Left hindlimb (tissue), 1 donor: ENCODE measurements around the gene EIF3M.
"Not testable (repeated sequence)": the region's sequence is repeated elsewhere in the genome, so short reads cannot be mapped to it uniquely, and the experiment has no call there.

Experiments
- DNase-seq: peaks from one replicate; pipeline ENCODE4 v3.0.0-alpha.2; 2018

Gene EIF3M

DNA sequence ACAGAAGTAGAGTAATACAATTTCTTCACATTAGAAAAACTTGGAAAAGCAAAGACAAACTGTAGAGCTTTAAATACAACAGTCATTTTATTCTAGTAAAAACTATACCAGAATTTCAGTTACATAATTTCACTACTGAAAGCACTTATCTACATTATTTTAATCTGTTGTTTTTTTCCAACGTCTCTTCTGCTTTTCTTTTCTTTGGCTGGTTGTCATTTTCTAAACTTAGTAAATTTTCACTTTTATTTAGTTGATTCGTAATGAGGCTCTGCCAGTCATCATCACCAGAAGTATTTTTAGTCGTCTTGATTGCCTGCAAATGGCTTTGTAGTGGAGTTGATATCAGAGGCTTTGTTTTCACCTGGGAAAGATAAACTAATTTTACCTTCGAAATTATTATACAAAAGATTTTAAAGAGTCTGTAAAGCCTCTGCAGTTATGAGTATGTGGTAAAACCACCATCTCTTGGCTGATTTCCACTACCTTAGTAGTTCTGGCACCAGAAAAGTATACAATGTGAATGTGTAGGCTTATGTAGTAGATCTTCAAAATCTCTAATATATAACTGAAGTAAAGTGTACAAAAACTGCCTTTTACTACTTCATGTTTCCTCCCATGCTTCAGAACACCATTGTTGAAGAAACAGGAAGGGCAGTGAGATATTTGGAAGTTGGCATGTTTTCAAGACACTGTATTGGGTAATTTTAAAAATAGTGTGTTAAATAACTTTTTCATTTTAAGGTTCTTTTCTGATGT is 19.2 kb downstream of the EIF3M start:
- no peak for DNase-seq

DNA sequence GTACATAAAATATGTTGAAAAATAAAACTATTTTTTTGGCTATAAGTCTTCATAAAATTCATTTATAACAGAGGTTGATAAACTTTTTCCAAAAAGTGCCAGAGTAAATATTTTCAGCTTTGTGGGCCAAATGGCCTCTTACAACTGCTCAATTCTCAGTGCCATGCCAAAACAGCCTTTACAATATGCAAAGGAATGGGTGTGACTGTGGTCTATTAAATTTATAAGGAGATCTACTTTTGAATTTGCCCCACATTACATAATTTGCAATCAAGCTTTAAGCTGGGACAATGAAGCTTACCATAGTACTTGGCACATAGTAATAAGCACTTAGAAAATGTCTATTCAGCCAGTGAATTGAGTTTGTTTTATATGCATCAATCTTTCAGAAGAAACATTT is 22.6 kb downstream of the EIF3M start:
- no peak for DNase-seq

DNA sequence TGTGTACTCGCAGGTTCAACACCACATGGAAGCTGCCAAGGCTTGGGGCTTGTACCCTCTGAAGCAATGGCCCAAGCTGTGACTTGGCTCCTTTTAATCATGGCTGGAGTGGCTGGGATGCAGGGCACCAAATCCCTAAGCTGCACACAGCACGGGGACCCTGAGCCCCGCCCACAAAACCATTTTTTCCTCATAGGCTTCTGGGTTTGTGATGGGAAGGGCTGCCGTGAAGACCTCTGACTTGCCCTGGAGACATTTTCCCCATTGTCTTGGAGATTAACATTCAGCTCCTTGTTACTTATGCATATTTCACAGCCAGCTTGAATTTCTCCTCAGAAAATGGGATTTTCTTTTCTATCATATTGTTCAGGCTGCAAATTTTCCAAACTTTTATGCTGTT is 25.2 kb downstream of the EIF3M start:
- not testable (repeated sequence) for DNase-seq

DNA sequence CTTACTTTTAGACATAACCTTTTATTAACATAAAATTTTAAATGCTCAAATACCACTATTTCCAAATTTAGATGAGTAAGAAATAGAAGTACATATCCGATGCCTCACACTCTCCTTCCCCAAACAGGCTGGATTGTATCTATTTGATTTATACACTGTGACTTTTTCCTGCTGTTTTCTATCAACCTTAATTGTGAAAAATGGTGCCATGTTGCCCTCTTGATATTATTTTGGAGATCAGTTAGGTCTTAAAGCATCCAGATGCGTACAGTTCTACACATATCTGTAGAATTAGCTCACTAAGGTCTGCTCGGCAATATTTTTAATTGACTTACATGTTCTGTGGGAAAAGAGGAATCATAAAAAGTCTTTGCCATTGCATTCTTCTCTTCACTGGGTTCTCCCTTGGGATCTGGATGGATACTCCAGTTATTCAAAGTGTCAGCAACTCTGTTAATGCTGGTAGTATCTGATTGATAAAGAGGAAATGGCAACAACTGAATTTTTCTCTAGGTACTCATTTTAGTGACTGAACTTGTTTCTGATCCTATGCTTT is 27.2 kb downstream of the EIF3M start:
- DNase-seq: no peak

GRCh38 chr11:32613500-32614151 is 30.0 kb downstream of the EIF3M start:
- DNase-seq: no peak

DNA sequence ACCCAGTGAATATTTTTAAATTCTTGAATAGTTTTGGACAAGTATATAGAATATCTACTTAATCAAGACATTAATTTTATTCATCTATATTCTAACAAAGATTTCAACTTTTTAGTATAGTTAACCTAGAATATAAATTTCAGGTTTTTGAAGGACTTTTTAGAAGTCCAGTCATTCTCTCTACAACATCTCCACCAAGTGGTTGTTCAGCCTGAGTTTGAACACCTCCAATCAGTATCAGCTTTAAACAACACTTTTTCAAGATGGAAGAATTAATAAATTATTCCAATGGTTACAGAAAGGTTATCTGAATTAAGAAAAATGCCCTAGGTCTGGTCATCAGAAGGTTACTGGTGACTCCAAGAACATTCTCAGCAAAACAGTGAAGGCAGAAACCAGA is 31.8 kb downstream of the EIF3M start:
- DNase-seq: no peak

DNA sequence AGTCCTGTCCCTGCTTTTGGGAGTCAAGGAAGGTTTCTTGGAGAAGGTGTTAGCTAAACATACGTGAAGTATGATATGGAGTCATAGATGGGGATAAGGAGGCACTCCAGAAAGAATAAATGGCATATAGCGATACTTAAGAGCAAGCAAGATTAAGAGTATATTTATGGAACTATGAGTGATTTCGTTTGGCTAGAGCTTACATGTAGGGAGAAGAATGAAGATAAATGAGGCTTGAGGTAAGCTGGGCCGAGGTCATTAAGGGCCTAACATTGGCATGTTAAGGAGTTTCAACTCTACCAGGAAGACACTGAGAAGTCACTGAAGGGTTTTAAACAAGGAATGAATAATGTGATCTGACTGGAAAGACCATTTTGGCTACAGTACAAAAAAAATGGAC is 33.3 kb downstream of the EIF3M start:
- DNase-seq: no peak

DNA sequence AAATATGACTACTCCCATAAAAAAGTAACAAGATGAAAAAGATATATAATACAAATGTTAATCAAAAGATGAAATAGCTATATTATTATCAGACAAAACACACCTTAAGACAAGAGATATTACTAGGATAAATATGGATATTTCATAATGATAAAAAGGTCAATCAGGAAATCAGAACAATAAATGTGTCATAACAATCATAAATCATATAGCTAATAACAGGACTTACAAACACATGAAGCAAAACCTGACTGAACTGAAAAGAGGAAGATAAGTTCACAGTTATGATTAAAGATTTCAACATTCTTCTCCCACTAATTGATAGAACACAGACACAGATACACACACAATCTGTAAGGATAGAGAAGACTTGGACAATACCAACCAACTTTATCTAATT is 47.2 kb downstream of the EIF3M start:
- DNase-seq: no peak

DNA sequence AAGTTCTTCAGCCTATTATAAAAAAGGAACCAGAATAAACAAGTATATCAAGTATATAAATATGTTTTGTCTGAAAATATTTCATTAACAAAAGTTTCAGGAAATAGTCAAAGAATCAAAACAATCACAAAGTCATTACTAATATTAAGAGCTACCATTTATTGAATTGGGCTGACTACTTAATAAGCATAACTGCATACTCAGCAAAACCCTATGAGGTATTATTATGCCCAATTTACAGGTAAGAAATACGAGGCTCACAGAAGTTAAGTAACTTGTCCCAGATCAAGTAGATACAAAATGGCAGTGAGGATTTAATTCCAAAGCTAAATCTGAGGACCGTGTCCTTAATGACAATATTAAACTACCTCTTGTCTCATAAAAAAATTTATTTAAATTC is 52.2 kb downstream of the EIF3M start:
- no peak for DNase-seq

GRCh38 chr11:32641361-32641760 is 57.7 kb downstream of the EIF3M start:
- no peak for DNase-seq

GRCh38 chr11:32643526-32643925 is 59.9 kb downstream of the EIF3M start:
- DNase-seq: no peak
